ENCODE measurements around the gene NOS3. TPM values are rescaled to one million over a fixed set of nuclear protein-coding genes. Genes with fewer than 3 reads are reported as not detected.
A peak's percentile ranks its signal among the peaks of the same experiment; 100 is the strongest.

NOS3 gene
- total and polyA plus RNA-seq, 2 of the 13 experiments (the other 11 are each of a cell fraction or from before 2014, with no cell fraction given): 3.7 to 7.5 TPM

DNA sequence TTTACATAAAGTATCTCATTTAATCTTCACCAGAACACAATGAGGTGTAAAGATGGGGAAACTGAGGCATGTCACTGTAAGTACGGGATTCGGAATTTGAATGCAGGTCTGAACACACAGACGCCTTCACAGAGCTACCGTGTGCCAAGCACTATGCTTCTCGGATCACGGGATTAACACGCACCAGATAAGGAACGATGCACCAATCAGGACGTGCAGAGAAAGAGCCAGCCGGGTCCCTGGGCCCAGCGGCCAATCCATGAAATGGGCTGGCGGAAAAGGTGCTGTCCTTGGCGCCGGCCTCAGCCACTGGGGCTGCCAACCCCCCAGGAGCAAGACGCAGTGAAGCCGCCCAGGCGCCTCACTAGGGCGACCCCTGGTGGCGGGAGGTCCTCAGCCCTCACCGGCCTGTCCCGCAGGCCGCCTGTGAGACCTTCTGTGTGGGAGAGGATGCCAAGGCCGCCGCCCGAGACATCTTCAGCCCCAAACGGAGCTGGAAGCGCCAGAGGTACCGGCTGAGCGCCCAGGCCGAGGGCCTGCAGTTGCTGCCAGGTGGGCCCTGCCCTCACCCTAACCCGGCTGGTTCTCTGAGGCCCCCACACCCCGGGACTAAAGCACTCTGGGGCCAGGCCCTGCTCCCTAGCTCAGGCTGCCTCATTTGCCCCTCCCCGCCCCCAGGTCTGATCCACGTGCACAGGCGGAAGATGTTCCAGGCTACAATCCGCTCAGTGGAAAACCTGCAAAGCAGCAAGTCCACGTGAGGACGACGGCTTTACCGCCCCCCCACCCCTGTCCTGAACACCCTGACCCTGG, 17.9 kb downstream of the NOS3 start (continued):
- TF ChIP-seq, protein P1, sequence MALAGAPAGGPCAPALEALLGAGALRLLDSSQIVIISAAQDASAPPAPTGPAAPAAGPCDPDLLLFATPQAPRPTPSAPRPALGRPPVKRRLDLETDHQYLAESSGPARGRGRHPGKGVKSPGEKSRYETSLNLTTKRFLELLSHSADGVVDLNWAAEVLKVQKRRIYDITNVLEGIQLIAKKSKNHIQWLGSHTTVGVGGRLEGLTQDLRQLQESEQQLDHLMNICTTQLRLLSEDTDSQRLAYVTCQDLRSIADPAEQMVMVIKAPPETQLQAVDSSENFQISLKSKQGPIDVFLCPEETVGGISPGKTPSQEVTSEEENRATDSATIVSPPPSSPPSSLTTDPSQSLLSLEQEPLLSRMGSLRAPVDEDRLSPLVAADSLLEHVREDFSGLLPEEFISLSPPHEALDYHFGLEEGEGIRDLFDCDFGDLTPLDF (CRISPR knock-in tag; IDR thresholded peaks at IDR 0.05): peak; percentile 12; the same call in 1 of the 2 replicates
- TF ChIP-seq PAWR (CRISPR knock-in tag; IDR thresholded peaks at IDR 0.05; ENCODE audit: borderline replicate concordance) (no peak), MEF2D (CRISPR knock-in tag; IDR thresholded peaks at IDR 0.05) (no peak; the same call in 1 of the 2 replicates), ZNF75D (CRISPR knock-in tag; IDR thresholded peaks at IDR 0.05; ENCODE audit: borderline replicate concordance) (no peak), ARID2 (CRISPR knock-in tag; IDR thresholded peaks at IDR 0.05; ENCODE audit: borderline replicate concordance) (no peak), ZNF883 (CRISPR knock-in tag; IDR thresholded peaks at IDR 0.05; ENCODE audit: not compliant biosample characterization) (no peak), ZNF775 (CRISPR knock-in tag; IDR thresholded peaks at IDR 0.05; ENCODE audit: borderline replicate concordance) (no peak), ZNF747 (CRISPR knock-in tag; IDR thresholded peaks at IDR 0.05; ENCODE audit: borderline replicate concordance) (no peak; the same call in 1 of the 2 replicates), ELF1 (CRISPR knock-in tag; IDR thresholded peaks at IDR 0.05) (0 out of 2 replicates have a peak, but pooled peaks have one; percentile 26), NFE2 (CRISPR knock-in tag; IDR thresholded peaks at IDR 0.05) (no peak), SMYD3 (CRISPR knock-in tag; IDR thresholded peaks at IDR 0.05) (0 out of 2 replicates have a peak, but pooled peaks have one; percentile 54), DMAP1 (CRISPR knock-in tag; IDR thresholded peaks at IDR 0.05) (peak; percentile 65), HMG20B (CRISPR knock-in tag; conservative IDR thresholded peaks at IDR 0.05) (0 out of 2 replicates have a peak, but pooled peaks have one; percentile 54), TMF1 (CRISPR knock-in tag; IDR thresholded peaks at IDR 0.05; ENCODE audit: low read depth) (peak; percentile 55; the same call in 1 of the 2 replicates), KMT2A (CRISPR knock-in tag; IDR thresholded peaks at IDR 0.05) (peak; percentile 79), KLF9 (CRISPR knock-in tag; IDR thresholded peaks at IDR 0.05; ENCODE audit: low read depth) (no peak)
- TF ChIP-seq, protein P2, sequence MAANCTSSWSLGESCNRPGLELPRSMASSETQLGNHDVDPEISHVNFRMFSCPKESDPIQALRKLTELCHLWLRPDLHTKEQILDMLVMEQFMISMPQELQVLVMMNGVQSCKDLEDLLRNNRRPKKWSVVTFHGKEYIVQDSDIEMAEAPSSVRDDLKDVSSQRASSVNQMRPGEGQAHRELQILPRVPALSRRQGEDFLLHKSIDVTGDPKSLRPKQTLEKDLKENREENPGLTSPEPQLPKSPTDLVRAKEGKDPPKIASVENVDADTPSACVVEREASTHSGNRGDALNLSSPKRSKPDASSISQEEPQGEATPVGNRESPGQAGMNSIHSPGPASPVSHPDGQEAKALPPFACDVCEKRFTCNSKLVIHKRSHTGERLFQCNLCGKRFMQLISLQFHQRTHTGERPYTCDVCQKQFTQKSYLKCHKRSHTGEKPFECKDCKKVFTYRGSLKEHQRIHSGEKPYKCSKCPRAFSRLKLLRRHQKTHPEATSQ (CRISPR knock-in tag; IDR thresholded peaks at IDR 0.05; ENCODE audit: borderline replicate concordance): peak; percentile 70; the same call in 1 of the 2 replicates
- TF ChIP-seq, protein P3, sequence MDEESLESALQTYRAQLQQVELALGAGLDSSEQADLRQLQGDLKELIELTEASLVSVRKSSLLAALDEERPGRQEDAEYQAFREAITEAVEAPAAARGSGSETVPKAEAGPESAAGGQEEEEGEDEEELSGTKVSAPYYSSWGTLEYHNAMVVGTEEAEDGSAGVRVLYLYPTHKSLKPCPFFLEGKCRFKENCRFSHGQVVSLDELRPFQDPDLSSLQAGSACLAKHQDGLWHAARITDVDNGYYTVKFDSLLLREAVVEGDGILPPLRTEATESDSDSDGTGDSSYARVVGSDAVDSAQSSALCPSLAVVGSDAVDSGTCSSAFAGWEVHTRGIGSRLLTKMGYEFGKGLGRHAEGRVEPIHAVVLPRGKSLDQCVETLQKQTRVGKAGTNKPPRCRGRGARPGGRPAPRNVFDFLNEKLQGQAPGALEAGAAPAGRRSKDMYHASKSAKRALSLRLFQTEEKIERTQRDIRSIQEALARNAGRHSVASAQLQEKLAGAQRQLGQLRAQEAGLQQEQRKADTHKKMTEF (CRISPR knock-in tag; IDR thresholded peaks at IDR 0.05): 0 out of 2 replicates have a peak, but pooled peaks have one; percentile 47
- TF ChIP-seq, protein P4, sequence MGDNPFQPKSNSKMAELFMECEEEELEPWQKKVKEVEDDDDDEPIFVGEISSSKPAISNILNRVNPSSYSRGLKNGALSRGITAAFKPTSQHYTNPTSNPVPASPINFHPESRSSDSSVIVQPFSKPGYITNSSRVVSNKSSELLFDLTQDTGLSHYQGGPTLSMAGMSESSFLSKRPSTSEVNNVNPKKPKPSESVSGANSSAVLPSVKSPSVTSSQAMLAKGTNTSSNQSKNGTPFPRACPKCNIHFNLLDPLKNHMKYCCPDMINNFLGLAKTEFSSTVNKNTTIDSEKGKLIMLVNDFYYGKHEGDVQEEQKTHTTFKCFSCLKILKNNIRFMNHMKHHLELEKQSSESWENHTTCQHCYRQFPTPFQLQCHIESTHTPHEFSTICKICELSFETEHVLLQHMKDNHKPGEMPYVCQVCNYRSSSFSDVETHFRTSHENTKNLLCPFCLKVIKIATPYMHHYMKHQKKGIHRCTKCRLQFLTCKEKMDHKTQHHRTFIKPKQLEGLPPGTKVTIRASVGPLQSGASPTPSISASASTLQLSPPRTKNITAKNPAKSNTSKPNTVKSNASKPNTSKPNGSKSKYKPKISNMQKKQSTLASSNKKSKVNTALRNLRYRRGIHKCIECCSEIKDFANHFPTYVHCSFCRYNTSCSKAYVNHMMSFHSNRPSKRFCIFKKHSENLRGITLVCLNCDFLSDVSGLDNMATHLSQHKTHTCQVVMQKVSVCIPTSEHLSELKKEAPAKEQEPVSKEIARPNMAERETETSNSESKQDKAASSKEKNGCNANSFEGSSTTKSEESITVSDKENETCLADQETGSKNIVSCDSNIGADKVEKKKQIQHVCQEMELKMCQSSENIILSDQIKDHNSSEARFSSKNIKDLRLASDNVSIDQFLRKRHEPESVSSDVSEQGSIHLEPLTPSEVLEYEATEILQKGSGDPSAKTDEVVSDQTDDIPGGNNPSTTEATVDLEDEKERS (CRISPR knock-in tag; IDR thresholded peaks at IDR 0.05): peak; percentile 76; the same call in 1 of the 2 replicates
- TF ChIP-seq, protein P5, sequence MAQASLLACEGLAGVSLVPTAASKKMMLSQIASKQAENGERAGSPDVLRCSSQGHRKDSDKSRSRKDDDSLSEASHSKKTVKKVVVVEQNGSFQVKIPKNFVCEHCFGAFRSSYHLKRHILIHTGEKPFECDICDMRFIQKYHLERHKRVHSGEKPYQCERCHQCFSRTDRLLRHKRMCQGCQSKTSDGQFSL (CRISPR knock-in tag; IDR thresholded peaks at IDR 0.05): 0 out of 2 replicates have a peak, but pooled peaks have one; percentile 37
